ENCODE measurements around the gene IQSEC1.

- TF ChIP-seq CTCF (IDR thresholded peaks at IDR 0.05; ENCODE audit: extremely low read depth in 1 of 2, insufficient read depth in 1 of 2, low read depth in 1 of 2, low read length in 2 of 2) = no peak
- no peak for TF ChIP-seq POLR2AphosphoS5 (IDR thresholded peaks at IDR 0.05; ENCODE audit: insufficient read depth, low read depth, low read length)
- no peak for TF ChIP-seq POLR2A (IDR thresholded peaks at IDR 0.05; ENCODE audit: low read depth, low read length)
Measured at GRCh38 chr3:13072239-13072599, 1.0 kb downstream of the IQSEC1 start.
